ENCODE measurements around the gene FAM20B. TPM values are rescaled to one million over a fixed set of nuclear protein-coding genes. Genes with fewer than 3 reads are reported as not detected.

Gene FAM20B
- total and polyA plus RNA-seq, 2 of the 8 experiments (the other 6 are each of a cell fraction or from before 2014, with no cell fraction given) = 8.3 to 36.6 TPM

- no peak for TF ChIP-seq EZH2 (IDR thresholded peaks at IDR 0.05; ENCODE audit: low read depth, low read length, severe bottlenecking)
- TF ChIP-seq ATF3 (IDR thresholded peaks at IDR 0.05; ENCODE audit: insufficient read depth, low read depth, low read length) = no peak
- TF ChIP-seq CTCF (IDR thresholded peaks at IDR 0.05; ENCODE audit: control extremely low read depth in 1 of 3, insufficient read depth in 1 of 3, low read depth in 1 of 3, low read length in 3 of 3) = no peak
These were observed 30.2 kb downstream of the FAM20B start (continued) for GRCh38 chr1:179055937-179056336.
